Fibroblast of the aortic adventitia (primary cell): ENCODE results near the gene ZNF276. TPM values are rescaled to one million over a fixed set of nuclear protein-coding genes. Genes with fewer than 3 reads are reported as not detected.
A peak's percentile ranks its signal among the peaks of the same experiment; 100 is the strongest.

Experiments
- DNase-seq: peaks from one replicate; pipeline ENCODE4 v3.0.0-alpha.2; 2010; ENCODE audit warnings: low read depth
- H3K4me3 ChIP-seq: 2 replicates; pipeline ENCODE4 v1.5.1; 2011; ENCODE audit warnings: low read depth, mild to moderate bottlenecking, control low read depth, low read length, moderate library complexity
- CTCF ChIP-seq: IDR thresholded peaks from 2 replicates; pipeline ENCODE4 v1.5.1; 2011; ENCODE audit warnings: mild to moderate bottlenecking, low read length, control low read depth, inconsistent platforms; ENCODE audit not compliant: insufficient read depth
- total RNA-seq: library from RNA; depleted of rRNA; stranded (reverse); fragments of >200 nt; gene quantifications from 2 replicates; pipeline ENCODE4 v1.2.3, GENCODE V29; 2012; ENCODE audit warnings: low replicate concordance

The ZNF276 gene
- total RNA-seq, 1 donor, result 10.4 TPM

- no peak for DNase-seq
- H3K4me3 ChIP-seq, result no peak overlapping the region
- TF ChIP-seq CTCF, result no peak
Observed at GRCh38 chr16:89710709-89711564, 10.4 kb upstream of the ZNF276 start.

- no peak for TF ChIP-seq CTCF
- peak; percentile 37 for DNase-seq
- H3K4me3 ChIP-seq, result peak overlapping the region; percentile 58
Observed at GRCh38 chr16:89711601-89712273, 9.6 kb upstream of the ZNF276 start.

- DNase-seq, result no peak
- no peak for TF ChIP-seq CTCF
- H3K4me3 ChIP-seq, result peak overlapping the region; percentile 58
Observed at GRCh38 chr16:89712274-89712781, 9.0 kb upstream of the ZNF276 start.

GRCh38 chr16:89716493-89716892 lies 4.8 kb upstream of the ZNF276 start:
- TF ChIP-seq CTCF, result no peak
- no peak for DNase-seq
- H3K4me3 ChIP-seq, result no peak overlapping the region

- no peak overlapping the region for H3K4me3 ChIP-seq
- TF ChIP-seq CTCF, result no peak
- DNase-seq, result no peak
Observed at GRCh38 chr16:89716916-89717687, 4.2 kb upstream of the ZNF276 start.

GRCh38 chr16:89717688-89718505 lies 3.4 kb upstream of the ZNF276 start:
- TF ChIP-seq CTCF, result no peak
- DNase-seq, result no peak

More at GRCh38 chr16:89717688-89718505, 3.4 kb upstream of the ZNF276 start:
- H3K4me3 ChIP-seq, result no peak overlapping the region
